HL-60 (cell line): ENCODE results near the gene TGM5.

ENCODE experiments used
- CTCF ChIP-seq: IDR thresholded peaks from one replicate; pipeline ENCODE4 v1.5.1; 2011; ENCODE audit warnings: low read length, control low read depth, inconsistent platforms; ENCODE audit not compliant: insufficient read depth
- GABPA ChIP-seq: IDR thresholded peaks from 2 replicates; pipeline ENCODE4 v1.6.1; 2012; ENCODE audit warnings: low read depth
- POLR2AphosphoS5 ChIP-seq: IDR thresholded peaks from 2 replicates; pipeline ENCODE4 v1.6.1; 2012; ENCODE audit warnings: low read depth
- SPI1 ChIP-seq: IDR thresholded peaks from 2 replicates; pipeline ENCODE4 v1.6.1; 2012; ENCODE audit warnings: low read depth, mild to moderate bottlenecking, borderline replicate concordance
- TF ChIP-seq, protein P1 (sequence below): IDR thresholded peaks from 2 replicates; pipeline ENCODE4 v1.6.1; 2012; ENCODE audit warnings: low read depth; ENCODE audit not compliant: insufficient replicate concordance

- no peak for TF ChIP-seq CTCF
- TF ChIP-seq POLR2AphosphoS5 = no peak
- TF ChIP-seq GABPA = no peak
- TF ChIP-seq, protein P1, sequence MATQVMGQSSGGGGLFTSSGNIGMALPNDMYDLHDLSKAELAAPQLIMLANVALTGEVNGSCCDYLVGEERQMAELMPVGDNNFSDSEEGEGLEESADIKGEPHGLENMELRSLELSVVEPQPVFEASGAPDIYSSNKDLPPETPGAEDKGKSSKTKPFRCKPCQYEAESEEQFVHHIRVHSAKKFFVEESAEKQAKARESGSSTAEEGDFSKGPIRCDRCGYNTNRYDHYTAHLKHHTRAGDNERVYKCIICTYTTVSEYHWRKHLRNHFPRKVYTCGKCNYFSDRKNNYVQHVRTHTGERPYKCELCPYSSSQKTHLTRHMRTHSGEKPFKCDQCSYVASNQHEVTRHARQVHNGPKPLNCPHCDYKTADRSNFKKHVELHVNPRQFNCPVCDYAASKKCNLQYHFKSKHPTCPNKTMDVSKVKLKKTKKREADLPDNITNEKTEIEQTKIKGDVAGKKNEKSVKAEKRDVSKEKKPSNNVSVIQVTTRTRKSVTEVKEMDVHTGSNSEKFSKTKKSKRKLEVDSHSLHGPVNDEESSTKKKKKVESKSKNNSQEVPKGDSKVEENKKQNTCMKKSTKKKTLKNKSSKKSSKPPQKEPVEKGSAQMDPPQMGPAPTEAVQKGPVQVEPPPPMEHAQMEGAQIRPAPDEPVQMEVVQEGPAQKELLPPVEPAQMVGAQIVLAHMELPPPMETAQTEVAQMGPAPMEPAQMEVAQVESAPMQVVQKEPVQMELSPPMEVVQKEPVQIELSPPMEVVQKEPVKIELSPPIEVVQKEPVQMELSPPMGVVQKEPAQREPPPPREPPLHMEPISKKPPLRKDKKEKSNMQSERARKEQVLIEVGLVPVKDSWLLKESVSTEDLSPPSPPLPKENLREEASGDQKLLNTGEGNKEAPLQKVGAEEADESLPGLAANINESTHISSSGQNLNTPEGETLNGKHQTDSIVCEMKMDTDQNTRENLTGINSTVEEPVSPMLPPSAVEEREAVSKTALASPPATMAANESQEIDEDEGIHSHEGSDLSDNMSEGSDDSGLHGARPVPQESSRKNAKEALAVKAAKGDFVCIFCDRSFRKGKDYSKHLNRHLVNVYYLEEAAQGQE = no peak
- TF ChIP-seq SPI1 = no peak
Measured at GRCh38 chr15:43314171-43314570, 47.4 kb upstream of the TGM5 start.
